KG1 (cell line): Measurements from ENCODE around the gene HMG20A.
"Not testable (repeated sequence)": the region's sequence is repeated elsewhere in the genome, so short reads cannot be mapped to it uniquely, and the experiment has no call there.

ENCODE experiments used
- DNase-seq: peaks from one replicate; lab custom pipeline; 2025; lab: John Stamatoyannopoulos, UW

Gene HMG20A

DNA sequence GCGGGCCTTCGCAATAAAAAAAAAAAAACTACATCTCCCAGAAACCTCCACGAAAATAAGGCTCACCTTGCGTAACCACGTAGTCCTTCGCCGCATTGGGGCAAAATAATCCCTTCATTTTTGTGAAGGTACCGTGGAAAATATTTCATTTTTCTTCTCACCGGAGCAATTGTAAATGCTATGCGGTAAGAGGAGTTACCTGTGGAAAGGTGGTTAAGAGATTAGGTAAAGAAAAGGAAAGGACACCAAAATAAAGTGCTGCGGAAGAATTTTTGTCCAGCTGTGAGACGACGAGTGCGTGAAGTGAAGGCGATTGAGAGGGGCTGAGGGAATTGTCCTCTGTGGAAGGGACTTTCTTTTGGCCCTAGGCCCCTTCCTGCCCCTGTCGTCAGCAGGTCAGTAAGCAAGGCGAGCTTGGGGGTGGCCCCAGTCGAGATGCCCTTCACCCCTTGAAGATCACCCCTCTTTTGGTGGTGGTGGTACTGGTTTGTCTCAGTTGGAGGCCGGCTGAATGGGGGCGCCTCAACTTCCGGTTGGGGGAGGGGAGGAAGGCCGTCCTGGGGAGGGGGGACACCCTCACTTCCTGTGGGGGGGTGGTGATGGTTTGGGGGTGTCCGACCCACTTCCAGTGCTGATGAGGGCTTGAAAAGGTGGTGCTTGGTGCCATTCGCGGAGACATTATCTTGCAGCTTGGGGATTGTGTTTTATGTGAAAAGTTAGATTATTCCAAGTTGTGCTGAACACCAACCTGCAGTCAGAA lies at the start of gene HMG20A:
Gene HMG20A (plus strand): TSS at position 279 of the 760 bp plus-strand sequence. CDS start 37,520 bp downstream, outside the sequence.
- DNase-seq: peak; percentile 82

DNA sequence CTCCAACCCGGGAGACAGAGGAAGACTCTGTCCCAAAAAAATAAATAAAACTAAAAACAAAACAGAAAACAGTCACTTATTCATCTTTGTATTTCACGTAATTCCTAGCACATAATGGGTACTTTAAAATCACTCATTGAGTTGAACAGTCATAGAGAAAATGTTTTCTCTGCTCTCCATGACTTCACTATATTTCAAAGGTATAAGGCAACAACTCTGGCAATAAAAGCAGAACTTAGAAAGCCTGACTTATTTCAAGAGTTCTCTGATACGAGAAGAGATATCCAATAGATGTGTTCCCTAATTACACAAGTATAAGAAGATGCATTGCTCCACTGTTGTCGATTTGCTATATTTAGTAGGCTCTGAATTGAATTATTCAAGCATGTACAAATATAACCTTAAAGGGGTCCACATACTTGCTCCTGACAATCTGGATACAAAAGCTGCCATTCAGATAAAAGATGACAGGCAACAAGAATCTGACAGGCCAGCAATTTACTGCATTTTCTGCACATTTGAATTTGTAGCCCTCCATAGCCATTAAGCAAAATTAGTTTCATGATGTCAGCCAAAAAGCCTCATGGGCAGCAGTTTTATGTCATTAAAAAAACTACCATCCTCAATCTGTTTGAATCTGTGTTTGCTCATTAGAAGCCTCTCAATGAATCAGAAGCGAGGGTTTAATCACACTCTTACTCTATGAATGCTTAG lies 48.7 kb upstream of the HMG20A start:
- DNase-seq: no peak

DNA sequence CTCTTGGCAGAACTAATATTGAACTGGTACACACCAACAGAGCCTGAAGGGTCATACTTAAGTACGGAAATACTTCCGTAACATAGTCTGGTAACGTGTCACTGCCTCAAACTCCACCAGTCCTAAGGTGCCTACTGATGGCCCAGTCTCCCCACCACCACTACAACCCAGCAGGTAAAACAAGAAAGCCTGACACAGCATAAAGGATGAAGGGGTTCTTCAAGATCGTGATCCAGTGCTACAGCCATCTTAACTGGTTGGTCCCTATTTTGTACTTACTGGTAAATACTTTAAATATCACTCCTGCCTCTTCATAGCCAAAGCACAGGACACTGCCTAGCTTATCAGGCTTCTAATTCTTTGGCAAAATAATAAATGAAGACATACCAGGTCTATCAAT lies 47.2 kb upstream of the HMG20A start:
- DNase-seq: no peak

DNA sequence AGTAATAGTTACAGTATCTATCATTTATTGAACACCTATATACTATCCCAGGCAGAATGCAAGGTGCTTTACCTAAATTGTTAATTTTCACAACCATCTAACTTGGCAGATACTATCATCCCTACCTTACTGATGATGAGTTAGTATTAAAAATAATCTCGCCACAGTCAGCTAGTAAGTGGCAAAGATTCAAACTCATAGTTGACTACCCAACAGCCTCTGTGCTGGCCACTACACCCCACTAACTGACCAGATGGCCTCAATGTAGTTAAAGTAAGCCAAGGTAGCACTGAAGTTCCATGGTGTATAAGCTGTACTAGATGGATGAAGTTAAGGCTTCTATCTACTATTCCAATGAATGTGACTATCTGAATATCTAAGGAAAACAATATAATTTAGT lies 45.6 kb upstream of the HMG20A start:
- no peak for DNase-seq

DNA sequence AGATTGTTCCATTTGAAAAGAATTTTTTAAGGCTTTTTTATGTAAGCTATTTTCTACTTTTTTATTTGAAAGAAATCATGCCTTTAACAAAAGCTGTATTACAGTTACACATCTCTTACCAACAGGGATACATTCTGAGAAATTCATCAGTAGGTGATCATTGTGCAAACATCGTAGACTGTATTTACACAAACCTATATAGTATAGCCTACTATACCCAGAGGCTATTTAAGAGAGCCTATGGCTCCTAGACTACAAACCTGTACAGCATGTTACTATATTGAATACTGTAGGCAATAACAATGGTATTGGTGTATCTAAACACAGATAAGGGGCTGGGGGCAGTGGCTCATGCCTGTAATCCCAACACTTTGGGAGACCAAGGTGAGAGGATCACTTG lies 43.9 kb upstream of the HMG20A start:
- no peak for DNase-seq

GRCh38 chr15:77380033-77380432 lies 40.7 kb upstream of the HMG20A start:
- DNase-seq: no peak

GRCh38 chr15:77384086-77384485 lies 36.6 kb upstream of the HMG20A start:
- no peak for DNase-seq

GRCh38 chr15:77384589-77385359 lies 35.9 kb upstream of the HMG20A start:
- no peak for DNase-seq

GRCh38 chr15:77386626-77387025 lies 34.1 kb upstream of the HMG20A start:
- no peak for DNase-seq

DNA sequence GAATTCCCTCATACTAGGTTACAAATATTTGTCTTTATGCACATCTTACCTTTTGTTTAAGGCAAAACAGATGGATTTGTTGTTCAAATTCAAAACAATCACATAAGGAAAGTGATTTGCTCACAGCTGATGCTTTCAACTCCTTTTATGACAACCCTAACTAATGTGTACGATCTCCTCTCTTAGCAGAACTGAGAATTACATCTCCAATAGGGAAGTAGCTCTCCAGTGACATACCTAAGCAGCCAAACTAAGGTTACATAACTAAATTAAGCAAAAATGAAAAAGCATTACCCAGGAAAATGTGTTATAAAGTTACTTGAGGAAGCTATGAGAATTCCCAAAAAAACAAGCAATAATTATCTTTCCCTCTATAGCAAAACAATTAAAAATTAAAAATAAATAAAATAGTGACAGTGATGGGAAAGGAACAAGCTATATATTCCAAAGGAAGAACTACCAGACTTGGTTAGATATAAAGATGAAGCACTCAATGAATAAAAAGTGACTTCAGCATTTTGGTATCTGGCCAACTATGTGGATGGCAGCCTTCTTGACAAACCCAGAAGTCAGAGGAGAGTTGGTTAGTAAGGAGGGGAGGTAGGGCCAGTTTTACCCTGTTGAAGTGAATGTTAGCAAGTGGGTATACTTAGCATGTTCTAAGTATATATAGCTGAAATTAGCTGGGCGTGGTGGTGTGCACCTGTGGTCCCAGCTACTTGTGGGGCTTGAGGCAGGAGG lies 33.2 kb upstream of the HMG20A start:
- no peak for DNase-seq

DNA sequence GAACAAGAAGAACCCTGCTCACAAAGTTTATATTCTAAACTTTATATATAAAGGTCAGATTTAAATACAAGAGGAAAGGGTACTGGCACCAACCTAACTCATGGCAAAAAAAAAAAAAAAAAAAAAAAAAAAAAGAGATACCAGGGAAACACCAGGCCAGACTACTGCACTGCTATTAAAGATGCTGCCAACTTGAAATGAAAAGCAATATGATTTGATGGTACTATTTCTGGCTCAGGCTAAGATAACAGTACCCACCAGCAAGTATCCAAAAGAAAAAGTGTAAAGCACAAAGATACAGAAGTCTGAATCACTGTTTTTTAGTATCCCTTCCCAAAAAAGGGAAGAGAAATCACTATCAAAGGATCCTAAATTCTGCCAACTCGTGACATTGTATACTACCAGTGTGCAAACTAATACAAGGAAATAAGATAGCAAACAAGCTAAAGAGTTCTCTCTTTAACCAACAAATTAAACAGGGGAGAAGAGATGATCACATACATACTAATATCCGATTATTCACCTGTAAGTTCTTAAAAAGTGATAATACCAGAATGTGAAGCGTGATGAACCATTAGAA lies 29.2 kb upstream of the HMG20A start:
- DNase-seq: no peak

- no peak for DNase-seq
Observed at GRCh38 chr15:77392762-77393470, 27.8 kb upstream of the HMG20A start.

- no peak for DNase-seq
Observed at GRCh38 chr15:77393471-77393840, 27.2 kb upstream of the HMG20A start.

DNA sequence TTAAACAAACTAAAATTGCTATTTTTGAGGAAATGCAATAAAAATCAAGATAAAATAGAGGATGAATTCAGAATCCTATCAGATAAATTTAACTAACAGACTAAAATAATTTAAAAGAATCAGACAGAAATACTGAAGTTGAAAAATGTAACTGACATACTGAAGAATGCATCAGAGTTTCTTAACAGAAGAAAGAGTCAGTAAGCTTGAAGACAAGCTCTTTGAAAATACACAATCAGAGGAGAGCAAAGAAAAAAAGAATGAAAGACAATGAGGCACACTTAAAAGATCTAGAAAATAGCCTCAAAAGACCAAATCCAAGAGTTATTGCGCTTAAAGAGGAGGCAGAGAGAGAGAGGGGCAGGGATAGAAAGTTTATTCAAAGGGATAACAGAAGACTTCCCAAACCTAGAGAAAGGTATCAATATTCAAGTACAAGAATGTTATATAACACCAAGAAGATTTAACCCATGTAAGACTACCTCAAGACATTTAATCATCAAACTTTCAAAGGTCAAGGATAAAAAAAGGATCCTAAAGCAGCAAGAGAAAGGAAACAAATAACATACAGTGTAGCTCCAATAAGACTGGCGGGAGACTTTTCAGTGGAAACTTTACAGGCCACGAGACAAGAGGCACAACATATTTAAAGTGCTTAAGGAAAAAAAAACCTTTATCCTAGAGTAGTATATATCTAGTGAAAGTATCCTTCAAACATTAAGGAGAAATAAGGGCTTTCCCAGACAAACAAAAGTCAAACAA lies 25.5 kb upstream of the HMG20A start:
- DNase-seq: no peak

DNA sequence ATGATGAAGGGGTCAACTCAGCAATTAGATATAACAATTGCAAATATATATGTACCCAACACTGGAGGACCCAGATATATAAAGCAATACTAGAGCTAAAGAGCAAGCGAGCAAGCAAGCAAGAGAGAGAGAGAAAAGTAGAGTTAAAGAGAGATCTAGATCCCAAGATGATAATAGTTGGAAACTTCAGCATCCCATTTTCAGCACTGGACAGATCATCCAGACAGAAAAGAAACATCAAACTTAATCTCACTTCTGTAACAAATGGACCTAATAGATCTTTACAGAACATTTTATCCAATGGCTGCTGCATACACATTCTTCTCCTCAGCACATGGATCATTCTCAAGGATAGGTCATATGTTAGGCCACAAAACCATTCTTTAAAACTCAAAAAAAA lies 24.0 kb upstream of the HMG20A start:
- DNase-seq: no peak

DNA sequence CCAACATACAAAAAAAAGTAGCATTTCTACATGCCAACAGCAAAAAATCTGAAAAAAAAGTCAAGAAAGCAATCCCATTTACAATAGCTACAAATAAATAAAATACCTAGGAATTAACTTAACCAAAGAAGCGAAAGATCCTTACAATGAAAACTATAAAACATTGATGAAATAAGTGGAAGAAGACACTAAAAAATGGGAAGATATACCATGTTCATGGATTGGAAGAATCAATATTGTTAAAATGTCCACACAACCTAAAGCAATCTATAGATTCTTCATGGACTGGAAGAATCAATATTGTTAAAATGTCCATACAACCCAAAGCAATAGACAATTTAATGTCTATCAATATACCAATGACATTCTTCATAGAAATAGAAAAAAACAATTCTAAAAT lies 21.8 kb upstream of the HMG20A start:
- no peak for DNase-seq

DNA sequence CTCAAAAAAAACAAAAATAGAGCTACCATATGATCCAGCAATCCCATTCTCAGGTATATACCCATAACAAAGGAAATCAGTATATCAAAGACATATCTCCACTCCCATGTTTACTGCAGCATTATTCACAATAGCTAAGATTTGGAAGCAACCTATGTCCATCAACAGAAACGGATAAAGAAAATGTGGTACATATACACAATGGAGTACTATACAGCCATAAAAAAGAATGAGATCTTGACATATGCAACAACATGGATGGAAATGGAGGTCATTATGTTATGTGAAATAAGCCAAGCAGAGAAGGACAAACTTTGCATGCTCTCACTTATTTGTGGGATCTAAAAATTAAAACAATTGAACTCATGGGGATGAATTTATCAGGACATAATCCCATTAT lies 20.4 kb upstream of the HMG20A start:
- no peak for DNase-seq

DNA sequence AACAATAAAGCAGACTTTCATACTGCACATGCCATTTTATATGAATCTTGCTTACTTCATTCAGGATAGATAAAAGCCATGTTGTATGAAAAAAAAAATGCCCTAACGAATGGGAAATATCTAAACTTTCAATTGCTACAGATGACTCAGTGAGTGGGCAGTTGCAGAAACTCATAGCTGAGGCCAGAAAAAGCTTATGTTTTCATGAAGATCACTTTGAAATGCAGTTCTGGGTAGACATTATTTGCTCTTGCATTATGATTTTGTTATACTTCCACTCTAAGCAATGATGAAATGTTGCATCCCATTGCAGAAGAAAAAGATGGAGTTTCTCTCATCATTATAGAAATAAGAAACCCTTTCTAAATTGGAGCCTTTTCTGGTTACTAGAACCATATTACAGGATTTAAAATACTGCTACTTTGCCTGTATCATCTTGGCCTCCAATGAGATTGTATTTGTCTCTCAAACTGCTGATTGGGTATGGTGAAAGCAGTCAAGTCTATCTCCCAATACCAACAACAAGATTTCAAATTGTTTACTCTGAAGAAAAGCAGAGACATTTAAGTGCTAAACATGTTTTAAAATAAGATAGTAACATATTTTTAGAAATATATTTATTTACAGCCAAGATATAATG lies 17.8 kb upstream of the HMG20A start:
- no peak for DNase-seq

- DNase-seq: not testable (repeated sequence)
Observed at GRCh38 chr15:77406173-77406759, 14.4 kb upstream of the HMG20A start.

DNA sequence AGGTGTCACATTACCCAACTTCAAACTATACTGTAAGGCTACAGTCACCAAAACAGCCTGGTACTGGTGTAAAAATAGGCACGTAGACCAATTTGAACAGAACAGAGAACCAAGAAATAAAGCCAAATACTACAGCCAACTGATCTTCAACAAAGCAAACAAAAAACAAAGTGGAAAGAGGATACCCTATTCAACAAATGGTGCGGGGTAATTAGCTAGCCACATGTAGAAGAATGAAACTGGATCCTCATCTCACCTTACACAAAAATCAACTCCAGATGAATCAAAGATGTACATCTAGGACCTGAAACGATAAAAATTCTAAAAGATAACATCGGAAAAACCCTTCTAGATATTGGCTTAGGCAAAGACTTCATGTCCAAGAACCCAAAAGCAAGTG lies 13.8 kb upstream of the HMG20A start:
- no peak for DNase-seq
